Activated CD4-positive, alpha-beta T cell treated with anti-CD3 and anti-CD28 coated beads for 4 hours (primary cell): ENCODE data around the gene SLC13A3.
A peak's percentile ranks its signal among the peaks of the same experiment; 100 is the strongest.

ENCODE experiments used
- DNase-seq, 2 donors: peaks; one replicate each; pipeline ENCODE4 v3.0.0-alpha.2; 2020

Gene SLC13A3, protein sequence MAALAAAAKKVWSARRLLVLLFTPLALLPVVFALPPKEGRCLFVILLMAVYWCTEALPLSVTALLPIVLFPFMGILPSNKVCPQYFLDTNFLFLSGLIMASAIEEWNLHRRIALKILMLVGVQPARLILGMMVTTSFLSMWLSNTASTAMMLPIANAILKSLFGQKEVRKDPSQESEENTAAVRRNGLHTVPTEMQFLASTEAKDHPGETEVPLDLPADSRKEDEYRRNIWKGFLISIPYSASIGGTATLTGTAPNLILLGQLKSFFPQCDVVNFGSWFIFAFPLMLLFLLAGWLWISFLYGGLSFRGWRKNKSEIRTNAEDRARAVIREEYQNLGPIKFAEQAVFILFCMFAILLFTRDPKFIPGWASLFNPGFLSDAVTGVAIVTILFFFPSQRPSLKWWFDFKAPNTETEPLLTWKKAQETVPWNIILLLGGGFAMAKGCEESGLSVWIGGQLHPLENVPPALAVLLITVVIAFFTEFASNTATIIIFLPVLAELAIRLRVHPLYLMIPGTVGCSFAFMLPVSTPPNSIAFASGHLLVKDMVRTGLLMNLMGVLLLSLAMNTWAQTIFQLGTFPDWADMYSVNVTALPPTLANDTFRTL

DNA sequence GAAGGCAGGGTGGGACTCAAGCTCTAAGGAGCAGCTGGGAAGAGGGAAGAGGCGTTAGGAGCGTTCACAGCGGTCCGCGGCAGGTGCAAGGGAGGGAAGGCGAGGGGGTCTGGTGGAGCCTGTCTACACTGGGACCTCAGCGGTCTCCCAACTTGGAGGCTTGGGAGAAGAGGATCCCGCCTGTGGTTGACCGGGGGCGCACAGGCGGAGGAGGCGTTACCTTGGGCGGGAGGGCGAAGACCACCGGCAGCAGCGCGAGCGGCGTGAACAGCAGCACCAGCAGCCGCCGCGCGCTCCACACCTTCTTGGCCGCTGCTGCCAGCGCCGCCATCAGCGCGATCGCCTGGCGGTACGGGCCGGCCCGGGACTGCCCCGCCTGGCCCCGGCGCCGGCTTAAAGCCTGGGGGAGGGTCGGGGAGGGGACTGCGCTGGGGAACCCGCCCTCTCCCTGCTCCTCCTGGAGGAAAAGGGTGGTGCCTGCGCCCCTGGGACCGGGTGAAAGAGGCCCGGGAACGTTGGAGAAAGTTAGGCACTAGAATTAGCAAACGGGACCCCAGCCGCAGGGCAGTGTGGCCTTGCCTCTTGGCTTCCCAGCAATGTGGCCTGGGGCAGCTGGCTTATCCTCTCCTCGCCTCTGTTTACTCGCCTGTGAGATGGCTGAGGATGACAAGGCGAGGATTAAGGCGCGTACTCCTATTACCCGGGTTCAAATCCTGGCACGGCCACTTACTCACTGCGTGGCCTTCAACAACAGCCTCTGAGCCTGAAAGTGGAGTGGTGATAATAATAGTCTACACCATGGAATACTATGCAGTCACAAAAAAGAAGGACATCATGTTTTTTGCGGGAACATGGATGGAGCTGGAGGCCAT, at the start of gene SLC13A3:
Gene SLC13A3 (minus strand): TSS at position 369 of the 872 bp plus-strand sequence. CDS start 38 bp downstream, at position 331.
- DNase-seq = no peak

DNA sequence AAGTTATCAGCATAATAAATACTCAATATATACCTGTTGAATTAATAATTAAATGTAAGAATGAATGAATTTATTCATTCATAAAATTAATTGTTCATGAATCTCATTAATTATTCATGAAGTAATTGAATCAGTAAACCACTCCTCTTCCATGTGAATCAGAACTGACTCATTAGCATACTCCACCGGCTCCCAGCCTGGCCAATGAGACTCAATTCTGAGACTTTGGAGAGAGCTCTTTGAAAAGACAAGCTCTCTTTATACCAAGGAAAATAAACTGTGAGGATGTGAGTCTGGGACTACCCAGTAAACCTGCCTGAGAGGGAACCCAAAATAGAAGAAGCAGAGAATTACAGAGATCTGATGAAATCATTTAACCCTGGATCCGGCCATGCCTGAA, 49.8 kb upstream of the SLC13A3 start:
- no peak for DNase-seq

DNA sequence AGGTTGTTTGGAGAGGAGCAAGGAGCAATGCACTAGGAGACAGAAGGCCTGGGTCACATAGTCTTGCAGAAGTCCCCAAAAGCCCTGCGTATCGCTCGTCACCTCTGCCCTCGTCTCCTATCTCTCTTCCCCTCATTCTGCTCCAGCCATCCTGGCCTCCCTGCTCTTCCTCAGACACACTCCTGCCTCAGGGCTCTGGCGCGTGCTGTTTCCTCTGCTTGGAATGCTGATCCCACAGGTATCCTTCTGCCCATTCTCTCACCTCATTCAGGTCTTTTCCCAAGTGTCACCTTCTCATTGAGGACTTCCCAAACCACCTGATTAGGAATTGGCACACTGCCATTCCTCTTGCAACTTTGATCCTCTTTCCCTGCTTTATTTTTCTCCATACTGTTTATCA, 49.2 kb upstream of the SLC13A3 start:
- no peak for DNase-seq

DNA sequence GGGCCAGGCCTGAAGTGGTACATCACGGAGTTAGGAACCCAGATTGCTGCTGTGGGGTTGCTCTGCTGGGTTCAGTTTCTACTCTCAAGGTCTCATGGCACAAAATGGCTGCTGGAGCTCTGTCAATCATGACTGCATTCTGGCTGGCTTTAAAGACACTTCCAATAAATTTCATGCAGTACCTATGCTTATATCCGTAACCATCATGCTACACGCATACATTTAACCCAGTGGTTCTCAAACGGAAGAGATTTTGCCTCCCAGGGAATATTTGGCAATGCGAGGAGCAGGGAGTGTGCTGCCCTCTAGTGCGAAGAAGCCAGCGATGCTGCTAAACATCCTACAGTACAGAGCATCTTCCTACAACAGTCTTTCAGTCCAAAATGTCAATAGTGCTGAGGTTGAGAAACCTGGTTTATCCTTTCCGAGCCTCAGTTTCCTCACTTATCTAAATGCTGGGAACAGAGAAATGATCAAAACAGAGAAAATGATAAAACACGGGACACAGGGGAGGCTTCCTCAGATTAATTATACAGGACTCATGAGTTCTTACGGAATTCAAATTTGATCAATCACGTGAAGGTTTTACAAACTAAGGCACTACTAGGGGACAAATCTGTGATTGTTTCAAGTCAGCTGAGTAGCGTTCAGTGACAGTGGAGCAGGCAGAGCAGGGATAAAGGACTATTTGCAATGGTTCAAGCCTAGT, 48.5 kb upstream of the SLC13A3 start:
- no peak for DNase-seq

DNA sequence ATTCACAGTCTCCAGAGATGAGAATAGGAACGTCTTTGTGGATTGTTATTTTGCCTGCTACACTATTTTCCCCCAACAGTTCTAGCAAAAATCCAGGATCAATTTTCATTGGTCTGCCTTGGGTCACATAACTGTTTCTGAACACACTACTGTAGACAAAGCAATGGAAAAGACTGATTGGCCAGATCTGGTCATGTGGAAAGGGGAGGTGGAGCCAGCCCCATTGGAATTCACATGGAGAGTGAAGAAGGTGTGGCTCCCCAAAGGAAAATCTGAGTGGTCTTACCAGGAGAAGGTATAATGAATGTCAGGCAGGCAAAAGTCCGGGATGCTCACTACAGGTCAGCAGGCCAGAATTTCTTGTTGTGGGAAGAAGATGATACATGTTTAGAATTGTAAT, 47.5 kb upstream of the SLC13A3 start:
- DNase-seq = no peak

DNA sequence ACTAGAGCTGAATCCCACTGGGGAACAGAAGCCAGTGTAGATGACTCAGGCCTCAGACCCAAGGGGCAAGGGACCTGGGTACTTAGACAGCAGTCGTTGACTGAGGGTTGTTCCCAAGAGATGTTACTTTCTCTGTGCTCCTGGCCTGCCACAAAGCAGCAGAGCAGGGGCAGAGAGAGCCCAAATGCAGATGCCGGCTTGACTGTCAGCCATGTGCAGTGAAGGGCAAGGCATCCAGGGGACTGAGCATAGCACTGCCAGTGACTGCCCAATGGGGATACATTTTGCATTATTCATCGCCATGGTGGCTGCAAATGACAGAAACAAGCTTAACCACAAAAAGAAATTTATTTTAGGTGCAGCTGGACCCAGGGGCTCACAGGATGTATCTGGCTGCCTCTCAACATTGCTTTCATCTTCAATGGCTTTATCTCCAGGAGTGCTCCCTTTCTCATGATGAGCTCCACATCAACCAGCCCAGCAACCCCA, 45.6 kb upstream of the SLC13A3 start:
- no peak for DNase-seq

DNA sequence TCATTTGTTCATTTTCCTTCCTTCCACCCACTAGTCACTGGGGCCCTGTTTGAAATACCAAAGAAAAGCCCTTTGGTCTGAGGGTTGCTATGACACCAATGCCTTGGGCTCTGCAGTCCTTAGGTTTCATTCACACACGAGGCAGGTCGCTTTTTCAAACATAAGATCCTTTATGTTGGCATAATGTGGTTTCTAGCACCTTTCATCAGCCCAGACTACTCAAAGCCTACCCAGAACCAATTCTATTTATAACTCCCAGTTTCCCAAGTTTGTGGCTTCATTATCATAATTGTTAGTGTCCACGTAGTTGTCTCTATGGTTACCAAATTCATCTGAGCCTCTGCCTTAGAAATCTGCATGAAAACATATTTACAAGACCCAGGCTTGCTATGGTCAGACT, 44.6 kb upstream of the SLC13A3 start:
- no peak for DNase-seq

DNA sequence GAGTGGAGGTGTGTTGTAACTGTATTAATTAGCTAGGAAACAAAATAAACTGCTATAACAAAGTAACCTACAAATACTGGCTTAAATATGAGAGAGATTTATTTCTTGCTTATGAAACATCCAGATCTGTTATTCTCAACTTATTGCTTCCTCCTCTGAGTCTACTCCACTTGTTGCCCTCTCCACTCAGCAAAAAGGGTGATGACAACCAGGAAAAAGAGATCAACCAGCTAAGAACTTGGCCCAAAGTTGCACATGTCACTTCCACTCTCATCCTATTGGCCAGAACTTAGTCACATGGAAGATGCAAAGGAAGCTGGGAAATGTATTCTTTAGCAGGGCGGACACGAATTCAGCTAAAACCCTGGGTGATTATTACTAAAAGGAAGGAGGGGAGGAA, 43.2 kb upstream of the SLC13A3 start:
- no peak for DNase-seq

DNA sequence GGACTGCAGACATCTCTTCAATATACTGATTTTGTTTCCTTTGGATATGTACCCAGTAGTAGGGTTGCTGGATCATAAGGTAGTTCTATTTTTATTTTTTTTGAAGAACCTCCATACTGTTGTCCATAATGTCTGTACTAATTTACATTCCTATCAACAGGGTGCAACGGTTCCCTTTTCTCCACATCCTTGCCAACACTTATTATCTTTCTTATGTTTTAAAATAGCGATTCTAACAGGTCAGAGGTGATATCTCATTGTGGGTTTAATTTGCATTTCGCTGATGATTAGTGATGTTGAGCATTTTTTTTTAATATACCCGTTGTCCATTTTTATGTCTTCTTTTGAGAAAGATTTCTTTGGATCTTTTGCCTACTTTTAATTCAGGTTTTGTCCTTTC, 39.9 kb upstream of the SLC13A3 start:
- no peak for DNase-seq

DNA sequence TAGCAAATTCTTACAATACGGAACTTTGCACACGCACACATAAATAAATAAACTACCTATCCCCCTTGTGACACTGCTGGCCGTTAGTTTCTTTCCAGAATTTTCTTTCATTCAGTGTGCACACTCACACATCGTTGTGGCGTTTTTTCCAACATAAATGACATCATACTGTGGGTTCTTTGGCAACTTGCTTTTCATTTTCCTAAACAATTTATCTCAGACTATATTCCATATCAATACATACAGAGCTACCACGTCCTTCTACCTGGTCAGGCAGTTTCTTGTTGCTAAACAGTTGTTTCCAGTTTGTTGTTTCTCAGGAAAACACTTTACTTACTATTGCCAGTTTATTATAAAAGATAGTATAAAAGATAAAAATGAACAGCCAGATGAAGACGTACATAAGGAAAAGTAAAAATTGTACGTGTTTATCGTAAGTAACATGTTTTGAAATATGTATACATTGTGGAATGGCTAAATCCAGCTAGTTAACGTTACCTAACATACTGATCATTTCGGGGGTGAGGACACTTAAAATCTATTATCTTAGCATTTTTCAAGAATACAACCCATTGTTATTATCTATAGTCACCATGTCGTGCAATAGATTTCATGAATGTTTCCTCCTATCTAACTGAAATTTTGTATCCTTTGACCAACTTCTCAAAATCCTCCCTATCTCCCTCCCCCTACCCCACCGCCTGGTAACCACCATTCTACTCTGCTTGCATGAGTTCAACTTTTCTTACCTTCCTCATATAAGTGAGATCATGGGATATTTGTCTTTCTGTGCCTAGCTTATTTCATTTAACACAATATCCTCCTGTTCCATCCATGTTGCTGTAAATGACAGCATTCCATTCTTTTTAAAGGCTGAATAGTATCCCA, 39.2 kb upstream of the SLC13A3 start:
- no peak for DNase-seq

DNA sequence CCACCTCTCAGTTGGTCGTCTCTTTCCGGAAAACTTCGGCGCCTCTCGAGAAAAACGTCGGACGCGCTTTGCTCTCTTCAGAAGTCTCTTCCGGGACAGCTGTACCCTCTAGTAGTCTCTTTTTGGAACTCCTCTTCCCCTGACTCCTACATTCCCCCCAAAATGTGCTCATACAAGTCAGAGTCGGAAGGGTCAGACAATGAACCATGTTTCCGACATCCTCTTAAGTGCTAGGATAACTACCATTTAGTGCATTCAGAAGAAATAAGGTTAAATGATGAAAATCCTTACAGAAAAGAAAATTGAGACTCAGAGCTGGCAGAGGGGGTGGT, 38.5 kb upstream of the SLC13A3 start:
- DNase-seq = no peak

DNA sequence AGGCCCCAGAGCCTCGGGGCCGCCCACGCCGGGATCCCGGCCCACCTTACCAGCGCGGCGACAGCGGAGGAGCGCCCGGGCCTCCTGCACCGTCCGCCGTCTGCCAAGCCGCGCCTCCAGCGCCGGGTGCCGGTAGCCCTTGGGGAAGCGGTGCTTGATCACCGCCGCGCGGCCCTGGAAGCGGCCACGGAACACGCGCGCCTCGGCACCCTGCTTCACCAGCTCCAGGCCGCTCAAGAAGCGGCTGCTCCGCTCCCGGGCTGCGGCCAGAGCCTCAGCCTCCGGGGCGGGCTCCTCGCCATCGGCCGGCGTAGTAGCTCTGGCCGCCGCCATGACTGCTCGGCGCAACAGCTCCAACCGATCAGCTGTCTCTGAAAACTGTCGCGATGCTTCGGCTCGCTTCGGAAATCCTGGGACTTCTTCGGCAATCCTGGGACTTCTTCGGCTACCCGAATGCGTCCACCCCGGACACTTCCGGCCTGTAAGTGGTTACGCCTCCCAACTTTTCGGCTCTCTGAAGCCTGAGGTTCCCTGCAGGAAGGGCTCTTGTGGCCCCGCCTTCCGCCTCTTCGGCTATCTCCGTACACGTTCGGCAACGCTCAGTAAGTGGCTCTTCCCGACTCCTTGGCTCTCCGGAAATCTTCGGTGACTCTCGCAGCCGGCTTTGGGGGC, 38.0 kb upstream of the SLC13A3 start, which contains the start of gene TP53RK:
Gene TP53RK (minus strand): TSS at position 363 of the 672 bp plus-strand sequence. CDS start 30 bp downstream, at position 333.
- peak; percentile 90 to 93 for DNase-seq

DNA sequence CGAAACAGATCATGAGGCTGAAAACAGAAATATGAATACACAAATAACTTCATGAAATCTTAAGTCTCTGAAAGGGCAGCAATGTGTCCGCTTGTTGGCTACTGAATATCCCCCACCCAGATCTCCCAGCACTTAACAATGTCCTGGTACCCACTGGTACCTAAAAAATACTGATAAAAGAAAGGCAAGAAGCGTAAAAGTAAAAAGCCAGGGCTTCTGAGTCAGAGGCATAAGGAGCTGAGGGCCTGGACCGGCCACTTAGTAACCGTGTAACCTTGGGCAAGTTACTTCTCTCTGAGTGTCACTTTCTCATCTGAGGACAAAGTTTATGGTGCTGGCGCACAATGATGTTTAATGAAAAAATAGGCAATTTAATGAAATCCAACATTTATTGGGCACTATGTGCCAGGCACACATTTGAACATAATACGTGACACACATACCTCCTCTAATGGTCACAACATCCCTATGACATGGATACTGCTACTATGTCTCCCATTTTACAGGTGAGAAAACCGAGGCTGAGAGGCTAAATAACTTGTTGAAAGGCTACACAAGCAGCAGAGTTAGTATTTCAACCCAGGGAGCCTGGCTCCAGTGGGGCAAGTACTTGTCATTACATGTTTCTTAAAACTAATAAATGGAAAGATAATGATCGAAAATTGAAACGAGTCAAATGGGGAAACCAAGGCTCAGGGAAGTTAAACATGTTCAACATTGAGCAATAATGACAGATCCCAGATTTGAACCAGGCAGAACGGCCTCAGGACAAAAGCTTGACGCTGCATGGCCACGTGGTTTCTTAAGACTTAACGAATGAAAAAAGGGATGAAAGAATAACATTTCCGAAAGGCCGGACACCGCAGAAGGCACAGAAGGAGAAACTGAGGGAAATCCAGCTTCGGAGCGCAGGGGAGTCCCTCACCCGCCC, 37.2 kb upstream of the SLC13A3 start:
- no peak for DNase-seq

DNA sequence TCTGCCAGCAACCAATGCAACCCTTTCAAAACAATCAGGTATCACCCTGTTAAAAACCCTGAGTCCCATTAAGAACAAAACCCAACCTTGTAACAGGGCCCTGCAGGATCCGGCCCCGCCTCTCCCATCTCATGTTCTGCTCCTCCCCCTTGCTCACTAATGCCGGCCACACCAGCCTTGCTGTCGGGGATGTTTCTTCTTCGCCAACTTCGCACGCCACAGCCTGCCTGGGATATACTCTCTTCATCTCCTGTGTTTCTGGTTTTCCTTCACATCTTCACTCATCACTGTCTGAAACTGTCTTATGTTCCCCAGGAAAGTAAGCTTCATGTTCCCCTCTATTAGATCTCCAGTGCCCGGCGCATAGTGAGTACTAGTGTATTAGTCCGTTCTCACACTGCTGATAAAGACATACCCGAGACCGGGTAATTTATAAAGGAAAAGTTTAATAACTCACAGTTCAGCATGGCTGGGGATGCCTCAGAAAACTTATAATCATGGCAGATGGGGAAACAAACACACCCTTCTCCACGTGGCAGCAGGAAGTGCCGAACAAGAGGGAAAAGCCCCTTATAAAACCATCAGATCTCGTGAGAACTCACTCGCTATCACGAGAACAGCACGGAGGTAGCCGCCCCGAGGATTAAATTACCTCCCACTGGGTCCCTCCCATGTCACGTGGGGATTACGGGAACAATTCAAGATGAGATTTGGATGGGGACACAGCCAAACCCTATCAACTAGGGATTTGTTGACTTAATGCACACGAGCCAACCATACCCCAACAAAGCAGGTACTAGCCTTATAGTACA, 32.9 kb upstream of the SLC13A3 start:
- DNase-seq = no peak

DNA sequence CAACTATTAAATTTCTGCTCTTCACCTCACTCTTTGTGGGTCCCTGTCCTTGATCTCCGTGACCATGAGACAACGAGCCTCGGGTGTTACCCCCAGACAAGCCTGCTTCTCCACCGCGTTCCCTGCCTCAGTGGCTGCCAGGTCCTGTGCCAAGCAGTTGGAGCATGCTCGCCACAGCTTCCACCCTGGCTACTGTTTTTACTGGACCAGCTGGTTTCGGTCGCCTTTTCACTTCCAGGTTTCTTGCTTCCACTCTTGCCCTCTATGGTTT, 32.3 kb upstream of the SLC13A3 start:
- no peak for DNase-seq

DNA sequence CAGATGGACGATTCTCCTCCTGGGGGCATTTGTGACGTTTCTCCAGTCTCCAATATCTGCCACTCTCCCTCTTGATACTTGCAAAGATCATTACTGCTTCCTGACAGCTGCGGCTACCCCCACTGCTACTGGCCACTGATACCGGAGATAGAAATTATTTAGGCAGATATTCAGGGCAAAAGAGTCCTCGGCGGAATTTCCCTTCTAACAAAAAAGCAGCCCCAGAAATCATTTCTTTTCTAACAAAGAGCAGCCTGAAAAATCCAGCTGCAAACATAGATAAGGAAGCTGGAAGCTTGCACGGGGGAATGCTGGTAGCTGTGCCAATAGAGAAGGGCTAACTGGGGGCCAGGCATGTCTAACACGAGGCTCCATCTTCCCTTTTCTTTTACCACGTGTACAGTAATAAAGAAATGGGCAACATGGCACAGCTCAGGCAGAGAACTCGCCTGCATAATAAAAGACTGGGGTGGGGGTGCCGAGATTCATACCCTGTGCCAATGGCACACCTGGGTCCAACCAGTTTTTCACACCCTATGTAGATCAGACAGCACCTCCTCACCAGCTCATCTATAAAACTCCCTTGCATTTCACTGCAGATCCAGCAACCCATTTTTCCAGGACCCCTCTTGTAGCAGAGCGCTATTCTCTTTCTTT, 31.9 kb upstream of the SLC13A3 start:
- DNase-seq = no peak

DNA sequence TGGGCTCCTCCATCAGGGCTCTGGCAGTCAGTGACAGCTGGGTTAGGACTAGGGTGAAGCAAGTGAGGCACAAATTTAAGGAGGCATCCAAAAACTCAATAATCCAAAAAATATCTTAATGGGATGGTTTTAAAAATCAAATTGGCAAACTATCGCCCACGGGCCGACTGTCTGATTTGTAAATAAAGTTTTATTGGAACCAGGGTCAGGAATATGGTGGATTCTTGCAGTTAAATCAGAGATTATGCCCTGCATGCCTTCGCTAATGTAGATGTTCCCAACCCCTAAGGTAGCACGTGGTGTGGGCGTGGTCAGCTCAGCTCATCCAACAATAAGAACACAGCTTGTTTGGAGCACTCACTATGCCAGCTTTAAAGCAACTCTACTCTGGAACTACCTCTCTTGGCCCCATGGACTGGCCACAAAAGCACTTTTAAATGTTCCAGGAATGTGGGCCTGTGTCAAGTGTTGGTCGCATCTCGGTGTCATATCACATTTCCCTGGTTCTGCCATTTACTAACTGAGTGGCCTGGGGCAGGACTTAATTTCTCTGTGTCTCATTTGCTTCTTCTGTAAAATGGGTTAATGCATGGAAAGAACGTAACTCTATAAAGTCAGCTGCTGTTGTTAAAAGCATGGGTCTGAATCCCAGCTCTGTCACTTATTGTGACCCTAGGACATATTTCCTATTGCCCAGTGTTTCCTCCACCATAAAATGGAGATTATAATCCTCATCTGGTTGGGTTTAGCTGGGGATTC, 31.0 kb upstream of the SLC13A3 start:
- DNase-seq = no peak
